ENCODE measurements around the gene CTDSPL. TPM values are rescaled to one million over a fixed set of nuclear protein-coding genes. Genes with fewer than 3 reads are reported as not detected.

The CTDSPL gene
- polyA plus RNA-seq, 1 of the 3 experiments (the other 2 are of a cell fraction): 22.1 TPM

DNA sequence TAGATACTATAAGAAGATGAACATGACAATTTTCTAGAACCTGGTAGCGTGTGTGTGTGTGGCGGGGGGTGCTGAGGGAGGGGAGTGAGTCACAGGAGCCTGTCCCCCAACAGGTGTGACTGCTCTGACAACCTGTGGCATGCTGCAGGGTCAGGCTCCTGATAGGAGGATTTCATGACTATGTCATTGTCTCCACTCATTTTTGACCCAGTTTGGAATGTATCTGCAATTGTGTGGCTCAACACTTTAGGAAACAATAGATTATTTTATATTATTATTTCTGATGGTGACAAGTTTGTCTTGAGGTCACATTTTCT, 119.6 kb downstream of the CTDSPL start:
- POLR2A ChIA-PET: interaction anchor here (0.6 kb wide), 1 partner anchor 119 kb away, joined by 3 read pairs; the partner anchor contains the start of gene CTDSPL
- no peak for TF ChIP-seq RFX5 (IDR thresholded peaks at IDR 0.05; ENCODE audit: low read length)
- no peak for TF ChIP-seq SIN3A (IDR thresholded peaks at IDR 0.05; ENCODE audit: borderline replicate concordance, low read depth, low read length)
- TF ChIP-seq JUND (IDR thresholded peaks at IDR 0.05): no peak
- TF ChIP-seq NFIC (IDR thresholded peaks at IDR 0.05; ENCODE audit: borderline replicate concordance): no peak
- no peak for TF ChIP-seq SMC3 (IDR thresholded peaks at IDR 0.05; ENCODE audit: low read depth, low read length)
- no peak for TF ChIP-seq GABPA (IDR thresholded peaks at IDR 0.05; ENCODE audit: low read depth)
- TF ChIP-seq, protein P1, sequence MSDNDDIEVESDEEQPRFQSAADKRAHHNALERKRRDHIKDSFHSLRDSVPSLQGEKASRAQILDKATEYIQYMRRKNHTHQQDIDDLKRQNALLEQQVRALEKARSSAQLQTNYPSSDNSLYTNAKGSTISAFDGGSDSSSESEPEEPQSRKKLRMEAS (IDR thresholded peaks at IDR 0.05; ENCODE audit: low read depth): no peak
- TF ChIP-seq ELF1 (IDR thresholded peaks at IDR 0.05): no peak
- no peak for TF ChIP-seq RXRA (IDR thresholded peaks at IDR 0.05; ENCODE audit: borderline replicate concordance, low read depth)
- TF ChIP-seq, protein P2, sequence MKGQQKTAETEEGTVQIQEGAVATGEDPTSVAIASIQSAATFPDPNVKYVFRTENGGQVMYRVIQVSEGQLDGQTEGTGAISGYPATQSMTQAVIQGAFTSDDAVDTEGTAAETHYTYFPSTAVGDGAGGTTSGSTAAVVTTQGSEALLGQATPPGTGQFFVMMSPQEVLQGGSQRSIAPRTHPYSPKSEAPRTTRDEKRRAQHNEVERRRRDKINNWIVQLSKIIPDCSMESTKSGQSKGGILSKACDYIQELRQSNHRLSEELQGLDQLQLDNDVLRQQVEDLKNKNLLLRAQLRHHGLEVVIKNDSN (IDR thresholded peaks at IDR 0.05; ENCODE audit: borderline replicate concordance, low read depth): no peak
- no peak for TF ChIP-seq EZH2phosphoT487 (IDR thresholded peaks at IDR 0.05; ENCODE audit: borderline replicate concordance, low read depth)
- no peak for TF ChIP-seq RCOR1 (IDR thresholded peaks at IDR 0.05; ENCODE audit: low read length)
- TF ChIP-seq, protein P3, sequence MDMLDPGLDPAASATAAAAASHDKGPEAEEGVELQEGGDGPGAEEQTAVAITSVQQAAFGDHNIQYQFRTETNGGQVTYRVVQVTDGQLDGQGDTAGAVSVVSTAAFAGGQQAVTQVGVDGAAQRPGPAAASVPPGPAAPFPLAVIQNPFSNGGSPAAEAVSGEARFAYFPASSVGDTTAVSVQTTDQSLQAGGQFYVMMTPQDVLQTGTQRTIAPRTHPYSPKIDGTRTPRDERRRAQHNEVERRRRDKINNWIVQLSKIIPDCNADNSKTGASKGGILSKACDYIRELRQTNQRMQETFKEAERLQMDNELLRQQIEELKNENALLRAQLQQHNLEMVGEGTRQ (IDR thresholded peaks at IDR 0.05; ENCODE audit: borderline replicate concordance, low read depth, low read length): no peak
- TF ChIP-seq GATA2 (CRISPR knock-in tag; IDR thresholded peaks at IDR 0.05): no peak
- CTCF ChIA-PET: interaction anchor here (1.1 to 6.8 kb wide), 5 partner anchors 13 to 126 kb away, joined by 3 to 33 read pairs (median 8); no protein-coding TSS in a partner anchor
- Histone ChIP-seq H4K20me1 (ENCODE audit: insufficient read depth) (no peaks in the 10 kb centered on the region), H3K4me1 (ENCODE audit: control insufficient read depth in 1 of 2, insufficient read depth in 2 of 2, low read depth in 1 of 2, low read length in 1 of 2) (no peaks in the 10 kb centered on the region; a peak in 1 of 4 replicates), H3K4me2 (no peak overlapping the region), H2AFZ (ENCODE audit: low read depth) (no peak overlapping the region), H3K9me2 (no peaks in the 10 kb centered on the region), H3K27me3 (ENCODE audit: insufficient read depth) (no peaks in the 10 kb centered on the region), H3K27ac (ENCODE audit: low read depth in 2 of 2, low read length in 1 of 2) (no peak overlapping the region), H3F3A (replicated peaks; ENCODE audit: insufficient read depth) (no peaks in the 10 kb centered on the region), H3K79me2 (ENCODE audit: insufficient read depth) (no peaks in the 10 kb centered on the region), H3K9me3 (no peaks in the 10 kb centered on the region), H3K9ac (no peak overlapping the region), H3K36me3 (replicated peaks in 1 of 2; ENCODE audit: control insufficient read depth in 1 of 2, insufficient read depth in 2 of 2, low read length in 1 of 2) (peaks cover 35 to 58% of the 10 kb centered on the region in 2 experiments), H3K4me3 (ENCODE audit: low read depth in 2 of 2, low read length in 1 of 2) (no peak overlapping the region)
- 96% methylated on average over 2 of the region's 2 CpGs for WGBS (ENCODE audit: low lambda C conversion rate)
- DNase-seq: no peak

DNA sequence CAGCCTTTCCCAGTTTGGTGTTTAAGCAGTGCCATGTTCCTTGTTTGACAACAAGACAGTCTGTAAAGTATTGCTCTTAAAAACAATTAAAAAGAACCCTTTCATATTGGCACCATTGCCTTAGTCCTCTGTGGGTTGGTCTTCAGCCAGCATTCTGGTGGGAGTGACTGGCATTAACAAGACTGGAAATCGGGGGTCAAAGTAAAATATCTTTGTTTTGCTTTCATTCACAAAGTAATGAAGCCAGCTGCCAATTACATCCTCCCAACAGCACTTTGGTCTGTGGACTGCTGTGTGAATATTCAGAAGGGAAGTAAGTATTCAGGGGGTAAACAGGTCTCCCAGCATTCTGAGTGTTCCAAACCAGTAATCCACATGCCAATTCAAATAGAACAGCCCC, 120.7 kb downstream of the CTDSPL start:
- no peaks in the 10 kb centered on the region for H3F3A ChIP-seq (replicated peaks; ENCODE audit: insufficient read depth)
- no peak for DNase-seq
- H3K9me3 ChIP-seq: no peaks in the 10 kb centered on the region
- no peak overlapping the region for H3K9ac ChIP-seq
- no peak overlapping the region for H3K4me2 ChIP-seq
- no peaks in the 10 kb centered on the region for H4K20me1 ChIP-seq (ENCODE audit: insufficient read depth)
- H3K9me2 ChIP-seq: no peaks in the 10 kb centered on the region
- no peaks in the 10 kb centered on the region for H3K79me2 ChIP-seq (ENCODE audit: insufficient read depth)
- H3K27me3 ChIP-seq (ENCODE audit: insufficient read depth): no peaks in the 10 kb centered on the region
- ChIA-PET POLR2A (no interaction called here), CTCF (interaction anchor here (1.0 to 6.8 kb wide), 7 partner anchors 8 to 162 kb away, joined by 3 to 33 read pairs (median 8); no protein-coding TSS in a partner anchor)
- peaks cover 32 to 49% of the 10 kb centered on the region in 2 experiments for H3K36me3 ChIP-seq (replicated peaks in 1 of 2; ENCODE audit: control insufficient read depth in 1 of 2, insufficient read depth in 2 of 2, low read length in 1 of 2)
- no peaks in the 10 kb centered on the region; a peak in 1 of 4 replicates for H3K4me1 ChIP-seq (ENCODE audit: control insufficient read depth in 1 of 2, insufficient read depth in 2 of 2, low read depth in 1 of 2, low read length in 1 of 2)
- 71% methylated on average over 1 of the region's 1 CpG for WGBS (ENCODE audit: low lambda C conversion rate)
- H2AFZ ChIP-seq (ENCODE audit: low read depth): no peak overlapping the region
- H3K27ac ChIP-seq (ENCODE audit: low read depth in 2 of 2, low read length in 1 of 2): no peak overlapping the region
- H3K4me3 ChIP-seq (ENCODE audit: low read depth in 2 of 2, low read length in 1 of 2): no peak overlapping the region
- TF ChIP-seq POLR2AphosphoS5 (IDR thresholded peaks at IDR 0.05; ENCODE audit: low read depth, low read length): no peak
- TF ChIP-seq, protein P1 (IDR thresholded peaks at IDR 0.05; ENCODE audit: low read depth): no peak
- TF ChIP-seq SMC3 (IDR thresholded peaks at IDR 0.05; ENCODE audit: low read depth, low read length): no peak
- no peak for TF ChIP-seq RFX5 (IDR thresholded peaks at IDR 0.05; ENCODE audit: low read length)
- no peak for TF ChIP-seq TAF1 (IDR thresholded peaks at IDR 0.05; ENCODE audit: borderline replicate concordance, low read depth, low read length)
- TF ChIP-seq SIN3A (IDR thresholded peaks at IDR 0.05; ENCODE audit: borderline replicate concordance, low read depth, low read length): no peak
- TF ChIP-seq YY1 (IDR thresholded peaks at IDR 0.05; ENCODE audit: low read depth): no peak
- no peak for TF ChIP-seq NRF1 (IDR thresholded peaks at IDR 0.05; ENCODE audit: low read depth, low read length)
- TF ChIP-seq RCOR1 (IDR thresholded peaks at IDR 0.05; ENCODE audit: low read length): no peak
- TF ChIP-seq RXRA (IDR thresholded peaks at IDR 0.05; ENCODE audit: borderline replicate concordance, low read depth): no peak
- no peak for TF ChIP-seq FOSL2 (IDR thresholded peaks at IDR 0.05; ENCODE audit: borderline replicate concordance, low read depth)
- TF ChIP-seq, protein P4, sequence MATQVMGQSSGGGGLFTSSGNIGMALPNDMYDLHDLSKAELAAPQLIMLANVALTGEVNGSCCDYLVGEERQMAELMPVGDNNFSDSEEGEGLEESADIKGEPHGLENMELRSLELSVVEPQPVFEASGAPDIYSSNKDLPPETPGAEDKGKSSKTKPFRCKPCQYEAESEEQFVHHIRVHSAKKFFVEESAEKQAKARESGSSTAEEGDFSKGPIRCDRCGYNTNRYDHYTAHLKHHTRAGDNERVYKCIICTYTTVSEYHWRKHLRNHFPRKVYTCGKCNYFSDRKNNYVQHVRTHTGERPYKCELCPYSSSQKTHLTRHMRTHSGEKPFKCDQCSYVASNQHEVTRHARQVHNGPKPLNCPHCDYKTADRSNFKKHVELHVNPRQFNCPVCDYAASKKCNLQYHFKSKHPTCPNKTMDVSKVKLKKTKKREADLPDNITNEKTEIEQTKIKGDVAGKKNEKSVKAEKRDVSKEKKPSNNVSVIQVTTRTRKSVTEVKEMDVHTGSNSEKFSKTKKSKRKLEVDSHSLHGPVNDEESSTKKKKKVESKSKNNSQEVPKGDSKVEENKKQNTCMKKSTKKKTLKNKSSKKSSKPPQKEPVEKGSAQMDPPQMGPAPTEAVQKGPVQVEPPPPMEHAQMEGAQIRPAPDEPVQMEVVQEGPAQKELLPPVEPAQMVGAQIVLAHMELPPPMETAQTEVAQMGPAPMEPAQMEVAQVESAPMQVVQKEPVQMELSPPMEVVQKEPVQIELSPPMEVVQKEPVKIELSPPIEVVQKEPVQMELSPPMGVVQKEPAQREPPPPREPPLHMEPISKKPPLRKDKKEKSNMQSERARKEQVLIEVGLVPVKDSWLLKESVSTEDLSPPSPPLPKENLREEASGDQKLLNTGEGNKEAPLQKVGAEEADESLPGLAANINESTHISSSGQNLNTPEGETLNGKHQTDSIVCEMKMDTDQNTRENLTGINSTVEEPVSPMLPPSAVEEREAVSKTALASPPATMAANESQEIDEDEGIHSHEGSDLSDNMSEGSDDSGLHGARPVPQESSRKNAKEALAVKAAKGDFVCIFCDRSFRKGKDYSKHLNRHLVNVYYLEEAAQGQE (IDR thresholded peaks at IDR 0.05; ENCODE audit: low read depth, low read length): no peak
- TF ChIP-seq, protein P3 (IDR thresholded peaks at IDR 0.05; ENCODE audit: borderline replicate concordance, low read depth, low read length): no peak
- TF ChIP-seq TCF12 (IDR thresholded peaks at IDR 0.05): no peak

Data from SK-N-SH (cell line).